IMR-90 (cell line): ENCODE measurements around the gene DLGAP4. TPM values are rescaled to one million over a fixed set of nuclear protein-coding genes. Genes with fewer than 3 reads are reported as not detected.

ENCODE experiments used
- ATAC-seq: fragments of 200-7000 bp; cut with Tn5 transposase; 2 replicates; pipeline ENCODE4 v1.9.1; 2020; ENCODE audit warnings: low read depth, mild to moderate bottlenecking, moderate library complexity
- BruUV-seq: library from RNA; stranded (reverse); fragments of 400-500 nt; replicated peaks from 2 replicates; lab custom pipeline; 2021; lab: Mats Ljungman, UMichigan
- CTCF ChIA-PET: fragments of 300-600 bp; formaldehyde crosslinking; extraction: SDS; loops from one replicate; lab custom pipeline; 2021; ENCODE audit warnings: antibody characterized with exemption; lab: Yijun Ruan, JAX
- POLR2A ChIA-PET: fragments of 300-600 bp; sonication (Branson Sonifier 250); formaldehyde crosslinking; loops from one replicate; lab custom pipeline; 2022; ENCODE audit warnings: antibody characterized with exemption; ENCODE audit not compliant: unreplicated experiment; lab: Charles Lee
- DNase-seq: peaks from one replicate; pipeline ENCODE4 v3.0.0; 2013
- H2AFZ ChIP-seq: replicated peaks from 2 replicates; pipeline ENCODE3; 2013; ENCODE audit warnings: low read length, mild to moderate bottlenecking; ENCODE audit not compliant: poor library complexity
- H2AK5ac ChIP-seq: 2 replicates; pipeline ENCODE4 v1.6.1; 2013; ENCODE audit warnings: low read depth, low read length, inconsistent platforms
- H2AK9ac ChIP-seq: replicated peaks from 2 replicates; pipeline ENCODE3; 2013; ENCODE audit warnings: mild to moderate bottlenecking, low read depth, low read length, moderate library complexity; ENCODE audit not compliant: poor library complexity
- H2BK120ac ChIP-seq: 2 replicates; pipeline ENCODE4 v1.6.1; 2013; ENCODE audit warnings: low read depth, low read length, inconsistent platforms
- H2BK15ac ChIP-seq: 3 replicates; pipeline ENCODE4 v1.6.1; 2013; ENCODE audit warnings: low read depth, low read length, inconsistent platforms
- H2BK20ac ChIP-seq: 2 replicates; pipeline ENCODE4 v1.6.1; 2013; ENCODE audit warnings: low read depth, mild to moderate bottlenecking, inconsistent platforms, low read length, moderate library complexity
- H2BK5ac ChIP-seq: 2 replicates; pipeline ENCODE4 v1.6.1; 2013; ENCODE audit warnings: mild to moderate bottlenecking, low read depth, low read length, inconsistent platforms; ENCODE audit not compliant: poor library complexity, severe bottlenecking
- H3K14ac ChIP-seq: replicated peaks from 2 replicates; pipeline ENCODE4 v1.6.1; 2013; ENCODE audit warnings: low read depth, low read length, inconsistent platforms
- H3K18ac ChIP-seq: 2 replicates; pipeline ENCODE4 v1.6.1; 2013; ENCODE audit warnings: low read depth, low read length, control low read depth
- H3K23ac ChIP-seq: 2 replicates; pipeline ENCODE4 v1.6.1; 2013; ENCODE audit warnings: low read depth, low read length, inconsistent platforms
- H3K27ac ChIP-seq: 2 replicates; pipeline ENCODE4 v1.5.1; 2013; ENCODE audit warnings: mild to moderate bottlenecking, control low read depth, low read length; ENCODE audit not compliant: insufficient read depth
- H3K27me3 ChIP-seq: 2 replicates; pipeline ENCODE4 v1.6.1; 2013; ENCODE audit warnings: low read length; ENCODE audit not compliant: control insufficient read depth, insufficient read depth
- H3K36me3 ChIP-seq: 2 replicates; pipeline ENCODE4 v1.6.1; 2013; ENCODE audit warnings: low read length, mixed read lengths; ENCODE audit not compliant: control insufficient read depth, insufficient read depth
- H3K4ac ChIP-seq: 2 replicates; pipeline ENCODE4 v1.6.1; 2013; ENCODE audit warnings: low read depth, low read length, inconsistent platforms
- H3K4me1 ChIP-seq: 2 replicates; pipeline ENCODE4 v1.6.1; 2013; ENCODE audit warnings: low read length, mixed read lengths; ENCODE audit not compliant: control insufficient read depth, insufficient read depth
- H3K4me2 ChIP-seq: 2 replicates; pipeline ENCODE4 v1.6.1; 2013; ENCODE audit warnings: low read depth, mild to moderate bottlenecking, control low read depth, low read length, moderate library complexity
- H3K4me3 ChIP-seq: 2 replicates; pipeline ENCODE4 v1.5.1; 2013; ENCODE audit warnings: low read depth, mild to moderate bottlenecking, control low read depth, low read length, moderate library complexity; ENCODE audit not compliant: insufficient read depth
- H3K56ac ChIP-seq: 2 replicates; pipeline ENCODE4 v1.6.1; 2013; ENCODE audit warnings: low read length, inconsistent platforms; ENCODE audit not compliant: insufficient read depth; ENCODE audit errors: extremely low read depth
- H3K79me1 ChIP-seq, 2 experiments: 2 replicates each; pipeline ENCODE4 v1.6.1; 2013; ENCODE audit warnings: low read length in 2 of 2, inconsistent platforms in 1 of 2, low read depth in 1 of 2
- H3K9ac ChIP-seq: 2 replicates; pipeline ENCODE4 v1.6.1; 2013; ENCODE audit warnings: low read depth, low read length, control low read depth
- H3K9me1 ChIP-seq: 2 replicates; pipeline ENCODE4 v1.6.1; 2013; ENCODE audit warnings: low read length, inconsistent platforms; ENCODE audit not compliant: insufficient read depth
- H3K9me3 ChIP-seq: 2 replicates; pipeline ENCODE4 v1.6.1; 2013; ENCODE audit warnings: low read length; ENCODE audit not compliant: control insufficient read depth, insufficient read depth
- H4K20me1 ChIP-seq: 2 replicates; pipeline ENCODE4 v1.6.1; 2013; ENCODE audit warnings: low read length, inconsistent platforms; ENCODE audit not compliant: insufficient read depth
- H4K5ac ChIP-seq: 2 replicates; pipeline ENCODE4 v1.6.1; 2013; ENCODE audit warnings: mild to moderate bottlenecking, low read depth, low read length, control low read depth
- H4K8ac ChIP-seq, 2 experiments: 2 replicates each; pipeline ENCODE4 v1.6.1; 2013; ENCODE audit warnings: low read depth in 2 of 2, low read length in 2 of 2, control low read depth in 1 of 2, inconsistent platforms in 1 of 2
- H4K91ac ChIP-seq: 2 replicates; pipeline ENCODE4 v1.6.1; 2013; ENCODE audit warnings: low read depth, low read length, inconsistent platforms; ENCODE audit not compliant: insufficient read depth
- CHD1 ChIP-seq: IDR thresholded peaks from 2 replicates; pipeline ENCODE4 v1.6.1; 2012; ENCODE audit warnings: low read depth, low read length, improper control_type of control experiment
- WGBS, 2 experiments: methylation state at CpG; one replicate each; pipeline versions ENCODE4 v1.1.5 to v1.1.7; 2013; ENCODE audit warnings: missing lambda C conversion rate in 2 of 2; ENCODE audit not compliant: insufficient read length in 1 of 2; ENCODE audit errors: extremely low coverage in 2 of 2; 5-methylcytosine and 5-hydroxymethylcytosine counted together
- dilution Hi-C: fragments of 300-500 bp; cut with HindIII; formaldehyde crosslinking; loops from one replicate; pipeline ENCODE4 v1.14.3; 2018; ENCODE audit warnings: low sequenced_read_pairs; ENCODE audit not compliant: unreplicated experiment
- in situ Hi-C: fragments of 300-500 bp; cut with MboI; formaldehyde crosslinking; loops from 3 replicates; pipeline ENCODE4 v1.14.3; 2019; ENCODE audit warnings: low sequenced_read_pairs, inconsistent platforms, mixed read lengths
- intact Hi-C: fragments of 100-400 bp; cut with micrococcal nuclease; formaldehyde crosslinking; loops from 2 replicates; pipeline ENCODE4 v1.10.0; 2022
- polyA plus RNA-seq, 3 experiments: library from polyadenylated mRNA; depleted of rRNA; stranded (reverse); fragments of >200 nt; gene quantifications; 2 replicates each; pipeline ENCODE4 v1.2.3, GENCODE V29; 2012; ENCODE audit warnings: low replicate concordance in 1 of 3
- total RNA-seq: library from RNA; depleted of rRNA; stranded (reverse); fragments of >200 nt; gene quantifications from 2 replicates; pipeline ENCODE4 v1.2.3, GENCODE V29; 2012

The DLGAP4 gene
- total and polyA plus RNA-seq, 2 of the 4 experiments (the other 2 are of a cell fraction) = 32.3 to 73.2 TPM

- no peak overlapping the region for H2BK20ac ChIP-seq
- H2AK9ac ChIP-seq = no peak overlapping the region
- H3K4me1 ChIP-seq = no peaks in the 10 kb centered on the region
- no peak overlapping the region for H3K4me2 ChIP-seq
- dilution Hi-C loops = no loop called here
- in situ Hi-C loops = no loop called here
- H4K91ac ChIP-seq = no peak overlapping the region
- ATAC-seq (no peak), DNase-seq (no peak)
- no peaks in the 10 kb centered on the region for H3K9me3 ChIP-seq
- no peak overlapping the region for H3K56ac ChIP-seq
- no peak overlapping the region for H3K23ac ChIP-seq
- no peak overlapping the region for H2AFZ ChIP-seq
- H4K8ac ChIP-seq = no peak overlapping the region
- no peak overlapping the region for H3K27ac ChIP-seq
- POLR2A ChIA-PET = no interaction called here
- H2BK15ac ChIP-seq = no peak overlapping the region
- no peak overlapping the region for H3K4ac ChIP-seq
- H2BK120ac ChIP-seq = no peak overlapping the region
- H3K4me3 ChIP-seq = no peak overlapping the region
- no peaks in the 10 kb centered on the region for H3K79me1 ChIP-seq
- no peaks in the 10 kb centered on the region for H4K20me1 ChIP-seq
- CTCF ChIA-PET = no interaction called here
- H3K9me1 ChIP-seq = peaks cover under 1% of the 10 kb centered on the region
- no peaks in the 10 kb centered on the region for H3K36me3 ChIP-seq
- TF ChIP-seq CHD1 = no peak
- H2AK5ac ChIP-seq = no peak overlapping the region
- H3K14ac ChIP-seq = no peak overlapping the region
- H3K9ac ChIP-seq = no peak overlapping the region
- intact Hi-C loops = no loop called here
- peaks cover 78% of the 10 kb centered on the region for H3K27me3 ChIP-seq
- no CpG with 5 or more reads among the region's 3 CpGs for WGBS, 2 experiments
- H3K18ac ChIP-seq = no peak overlapping the region
- BruUV-seq = no TSS peak
- H4K5ac ChIP-seq = no peak overlapping the region
- no peak overlapping the region for H2BK5ac ChIP-seq
Observed at GRCh38 chr20:36309643-36310042, 3.5 kb downstream of the DLGAP4 start.
